D721Med (cell line): ENCODE measurements around the gene PSENEN.

ENCODE experiments used
- DNase-seq: peaks from one replicate; pipeline ENCODE4 v3.0.0; 2011; ENCODE audit warnings: low spot score; ENCODE audit not compliant: insufficient read length
- FAIRE-seq: peaks from 2 replicates; lab custom pipeline; 2011; peaks lifted over from hg19 to GRCh38; lab: Jason Lieb, UNC
- CTCF ChIP-seq: IDR thresholded peaks from 2 replicates; pipeline ENCODE4 v1.5.1; 2012; ENCODE audit warnings: mild to moderate bottlenecking, control low read depth; ENCODE audit not compliant: insufficient read depth; ENCODE audit errors: missing control alignments

The PSENEN gene

GRCh38 chr19:35745328-35746086, at the start of gene PSENEN, which contains the start of gene U2AF1L4:
PSENEN (plus strand) TSS chr19:35745651; CDS start chr19:35745931, 280 bp downstream.
U2AF1L4 (minus strand) TSS chr19:35745418; CDS start chr19:35745391, 27 bp downstream.
- no peak for TF ChIP-seq CTCF
- peak; percentile 53 for DNase-seq
- FAIRE-seq, result no peak

GRCh38 chr19:35695895-35696422, 49.5 kb upstream of the PSENEN start:
- no peak for TF ChIP-seq CTCF
- DNase-seq (no peak), FAIRE-seq (no peak)

GRCh38 chr19:35696835-35697234, 48.6 kb upstream of the PSENEN start:
- no peak for FAIRE-seq
- TF ChIP-seq CTCF, result no peak
- no peak for DNase-seq

- TF ChIP-seq CTCF, result no peak
- FAIRE-seq, result peak; percentile 6
- peak; percentile 97 for DNase-seq
Measured at GRCh38 chr19:35702223-35703012, 43.0 kb upstream of the PSENEN start.

GRCh38 chr19:35703343-35703742, 42.1 kb upstream of the PSENEN start:
- DNase-seq, result no peak
- TF ChIP-seq CTCF, result no peak
- FAIRE-seq, result no peak

- no peak for DNase-seq
- no peak for FAIRE-seq
- TF ChIP-seq CTCF, result no peak
Measured at GRCh38 chr19:35704218-35704617, 41.2 kb upstream of the PSENEN start, which contains the start of gene ZBTB32. ZBTB32 (plus strand) TSS chr19:35704558; CDS start chr19:35714627, 10,069 bp downstream.
